ENCODE results near the gene SLC4A1AP. TPM values are rescaled to one million over a fixed set of nuclear protein-coding genes. Genes with fewer than 3 reads are reported as not detected.

Gene SLC4A1AP
- total and polyA plus RNA-seq, 10 of the 15 experiments (the other 5 are each of a cell fraction or from before 2014, with no cell fraction given), result 6.5 to 30.1 (median 21.5) TPM

DNA sequence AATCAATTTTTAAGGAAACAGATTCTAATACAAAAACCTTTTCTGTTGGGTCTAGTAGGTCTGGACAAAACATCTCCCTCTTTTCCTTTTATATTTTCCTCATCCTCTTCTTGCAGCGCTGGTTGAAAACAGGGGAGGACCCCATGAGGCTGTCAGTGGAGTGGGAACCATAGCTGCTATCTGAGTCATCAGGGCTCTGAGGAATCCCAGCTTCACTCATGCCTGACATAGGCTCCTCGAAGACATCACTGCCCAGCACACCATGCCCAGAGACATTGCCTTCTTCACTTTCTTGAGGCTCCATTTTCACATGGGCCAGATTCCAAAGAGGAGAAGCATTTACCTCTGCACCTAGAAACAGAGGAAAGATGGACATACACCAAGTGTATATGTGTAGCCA, 10.3 kb upstream of the SLC4A1AP start:
- ChIA-PET SMC1A (ENCODE audit: uncharacterized antibody, unreplicated experiment) (no interaction called here), POLR2A (interaction anchor here (0.6 kb wide), 1 partner anchor 18 kb away, joined by 4 read pairs; no protein-coding TSS in a partner anchor), CTCF (no interaction called here), RAD21 (ENCODE audit: unreplicated experiment) (no interaction called here)
- no peak overlapping the region for H3K27ac ChIP-seq (ENCODE audit: control insufficient read depth, insufficient read depth)
- FAIRE-seq (no peak), ATAC-seq (no peak), DNase-seq (ENCODE audit: low read depth, low spot score) (no peak)
- H4K20me1 ChIP-seq (ENCODE audit: control insufficient read depth, insufficient read depth), result no peaks in the 10 kb centered on the region
- no peak overlapping the region for H3K9ac ChIP-seq (ENCODE audit: control insufficient read depth, insufficient read depth, low read length)
- WGBS (ENCODE audit: insufficient coverage, insufficient replicate concordance, low lambda C conversion rate, missing lambda C conversion rate), result 50% methylated on average over 2 of the region's 2 CpGs
- BruUV-seq (replicated peaks), result no TSS peak
- no peaks in the 10 kb centered on the region for H3K27me3 ChIP-seq (replicated peaks in 1 of 2; ENCODE audit: control insufficient read depth in 2 of 2, insufficient read depth in 2 of 2, low read length in 1 of 2)
- no peak overlapping the region for H2AFZ ChIP-seq (ENCODE audit: control insufficient read depth, low read depth, low read length)
- H3K4me1 ChIP-seq (ENCODE audit: control insufficient read depth, insufficient read depth, low read length), result no peaks in the 10 kb centered on the region
- no peak overlapping the region for H3K4me3 ChIP-seq
- no peaks in the 10 kb centered on the region for H3K79me2 ChIP-seq (ENCODE audit: control insufficient read depth, insufficient read depth, low read length)
- H3K9me3 ChIP-seq (replicated peaks; ENCODE audit: control insufficient read depth, insufficient read depth, low read length), result no peaks in the 10 kb centered on the region
- H3K4me2 ChIP-seq (ENCODE audit: control insufficient read depth, insufficient read depth), result no peak overlapping the region
- in situ Hi-C loops (cut with MboI), result no loop called here
- intact Hi-C loops (cut with micrococcal nuclease; ENCODE audit: unreplicated experiment), result no loop called here
- peaks cover 0 to 35% of the 10 kb centered on the region in 2 experiments for H3K36me3 ChIP-seq (ENCODE audit: control insufficient read depth in 2 of 2, insufficient read depth in 2 of 2, low read length in 1 of 2)
- TF ChIP-seq MEF2A (IDR thresholded peaks at IDR 0.05; ENCODE audit: insufficient read depth, low read depth, low read length) (no peak), BCL11A (IDR thresholded peaks at IDR 0.05; ENCODE audit: low read depth, low read length) (no peak), SMAD1 (IDR thresholded peaks at IDR 0.05; ENCODE audit: low read depth, partially characterized antibody) (no peak), HDAC2 (IDR thresholded peaks at IDR 0.05) (no peak), TCF12 (IDR thresholded peaks at IDR 0.05; ENCODE audit: low read depth, low read length) (no peak), GATAD2B (conservative IDR thresholded peaks at IDR 0.05; ENCODE audit: low read depth) (no peak), SREBF1 (IDR thresholded peaks at IDR 0.05; ENCODE audit: low read length) (no peak), ZNF24 (IDR thresholded peaks at IDR 0.05) (no peak), TCF7 (IDR thresholded peaks at IDR 0.05; ENCODE audit: borderline replicate concordance) (no peak), IKZF1 (conservative IDR thresholded peaks at IDR 0.05) (no peak), CUX1 (IDR thresholded peaks at IDR 0.05; ENCODE audit: insufficient replicate concordance, low read depth, low read length) (no peak), PAX5 (IDR thresholded peaks at IDR 0.05; ENCODE audit: borderline replicate concordance, low read depth, low read length) (no peak), NR2F1 (conservative IDR thresholded peaks at IDR 0.05) (no peak), ATF7 (IDR thresholded peaks at IDR 0.05; ENCODE audit: low read depth) (no peak), HCFC1 (IDR thresholded peaks at IDR 0.05; ENCODE audit: low read length) (no peak), SIX5 (IDR thresholded peaks at IDR 0.05; ENCODE audit: low read depth, low read length, severe bottlenecking) (no peak), ZZZ3 (IDR thresholded peaks at IDR 0.05; ENCODE audit: control insufficient read depth, insufficient read length, low read depth) (no peak)
- TF ChIP-seq, protein P1, sequence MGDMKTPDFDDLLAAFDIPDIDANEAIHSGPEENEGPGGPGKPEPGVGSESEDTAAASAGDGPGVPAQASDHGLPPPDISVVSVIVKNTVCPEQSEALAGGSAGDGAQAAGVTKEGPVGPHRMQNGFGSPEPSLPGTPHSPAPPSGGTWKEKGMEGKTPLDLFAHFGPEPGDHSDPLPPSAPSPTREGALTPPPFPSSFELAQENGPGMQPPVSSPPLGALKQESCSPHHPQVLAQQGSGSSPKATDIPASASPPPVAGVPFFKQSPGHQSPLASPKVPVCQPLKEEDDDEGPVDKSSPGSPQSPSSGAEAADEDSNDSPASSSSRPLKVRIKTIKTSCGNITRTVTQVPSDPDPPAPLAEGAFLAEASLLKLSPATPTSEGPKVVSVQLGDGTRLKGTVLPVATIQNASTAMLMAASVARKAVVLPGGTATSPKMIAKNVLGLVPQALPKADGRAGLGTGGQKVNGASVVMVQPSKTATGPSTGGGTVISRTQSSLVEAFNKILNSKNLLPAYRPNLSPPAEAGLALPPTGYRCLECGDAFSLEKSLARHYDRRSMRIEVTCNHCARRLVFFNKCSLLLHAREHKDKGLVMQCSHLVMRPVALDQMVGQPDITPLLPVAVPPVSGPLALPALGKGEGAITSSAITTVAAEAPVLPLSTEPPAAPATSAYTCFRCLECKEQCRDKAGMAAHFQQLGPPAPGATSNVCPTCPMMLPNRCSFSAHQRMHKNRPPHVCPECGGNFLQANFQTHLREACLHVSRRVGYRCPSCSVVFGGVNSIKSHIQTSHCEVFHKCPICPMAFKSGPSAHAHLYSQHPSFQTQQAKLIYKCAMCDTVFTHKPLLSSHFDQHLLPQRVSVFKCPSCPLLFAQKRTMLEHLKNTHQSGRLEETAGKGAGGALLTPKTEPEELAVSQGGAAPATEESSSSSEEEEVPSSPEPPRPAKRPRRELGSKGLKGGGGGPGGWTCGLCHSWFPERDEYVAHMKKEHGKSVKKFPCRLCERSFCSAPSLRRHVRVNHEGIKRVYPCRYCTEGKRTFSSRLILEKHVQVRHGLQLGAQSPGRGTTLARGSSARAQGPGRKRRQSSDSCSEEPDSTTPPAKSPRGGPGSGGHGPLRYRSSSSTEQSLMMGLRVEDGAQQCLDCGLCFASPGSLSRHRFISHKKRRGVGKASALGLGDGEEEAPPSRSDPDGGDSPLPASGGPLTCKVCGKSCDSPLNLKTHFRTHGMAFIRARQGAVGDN (IDR thresholded peaks at IDR 0.05), result no peak
